ENCODE measurements around the gene SLC38A11.
"Not testable (repeated sequence)": the region's sequence is repeated elsewhere in the genome, so short reads cannot be mapped to it uniquely, and the experiment has no call there.

The SLC38A11 gene

GRCh38 chr2:164986027-164986426 lies 30.7 kb upstream of the SLC38A11 start:
- DNase-seq (ENCODE audit: low spot score); in situ Hi-C loops (cut with MboI; ENCODE audit: low sequenced_read_pairs, unreplicated experiment): not testable (repeated sequence)

GRCh38 chr2:164984428-164984827 lies 29.1 kb upstream of the SLC38A11 start:
- TF ChIP-seq, protein P1, sequence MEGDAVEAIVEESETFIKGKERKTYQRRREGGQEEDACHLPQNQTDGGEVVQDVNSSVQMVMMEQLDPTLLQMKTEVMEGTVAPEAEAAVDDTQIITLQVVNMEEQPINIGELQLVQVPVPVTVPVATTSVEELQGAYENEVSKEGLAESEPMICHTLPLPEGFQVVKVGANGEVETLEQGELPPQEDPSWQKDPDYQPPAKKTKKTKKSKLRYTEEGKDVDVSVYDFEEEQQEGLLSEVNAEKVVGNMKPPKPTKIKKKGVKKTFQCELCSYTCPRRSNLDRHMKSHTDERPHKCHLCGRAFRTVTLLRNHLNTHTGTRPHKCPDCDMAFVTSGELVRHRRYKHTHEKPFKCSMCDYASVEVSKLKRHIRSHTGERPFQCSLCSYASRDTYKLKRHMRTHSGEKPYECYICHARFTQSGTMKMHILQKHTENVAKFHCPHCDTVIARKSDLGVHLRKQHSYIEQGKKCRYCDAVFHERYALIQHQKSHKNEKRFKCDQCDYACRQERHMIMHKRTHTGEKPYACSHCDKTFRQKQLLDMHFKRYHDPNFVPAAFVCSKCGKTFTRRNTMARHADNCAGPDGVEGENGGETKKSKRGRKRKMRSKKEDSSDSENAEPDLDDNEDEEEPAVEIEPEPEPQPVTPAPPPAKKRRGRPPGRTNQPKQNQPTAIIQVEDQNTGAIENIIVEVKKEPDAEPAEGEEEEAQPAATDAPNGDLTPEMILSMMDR (IDR thresholded peaks at IDR 0.05; ENCODE audit: borderline replicate concordance, control extremely low read depth, extremely low read depth, insufficient read depth, missing control alignments): no peak
- in situ Hi-C loops (cut with MboI; ENCODE audit: low sequenced_read_pairs, unreplicated experiment): no loop called here
- DNase-seq (ENCODE audit: low spot score): no peak

DNA sequence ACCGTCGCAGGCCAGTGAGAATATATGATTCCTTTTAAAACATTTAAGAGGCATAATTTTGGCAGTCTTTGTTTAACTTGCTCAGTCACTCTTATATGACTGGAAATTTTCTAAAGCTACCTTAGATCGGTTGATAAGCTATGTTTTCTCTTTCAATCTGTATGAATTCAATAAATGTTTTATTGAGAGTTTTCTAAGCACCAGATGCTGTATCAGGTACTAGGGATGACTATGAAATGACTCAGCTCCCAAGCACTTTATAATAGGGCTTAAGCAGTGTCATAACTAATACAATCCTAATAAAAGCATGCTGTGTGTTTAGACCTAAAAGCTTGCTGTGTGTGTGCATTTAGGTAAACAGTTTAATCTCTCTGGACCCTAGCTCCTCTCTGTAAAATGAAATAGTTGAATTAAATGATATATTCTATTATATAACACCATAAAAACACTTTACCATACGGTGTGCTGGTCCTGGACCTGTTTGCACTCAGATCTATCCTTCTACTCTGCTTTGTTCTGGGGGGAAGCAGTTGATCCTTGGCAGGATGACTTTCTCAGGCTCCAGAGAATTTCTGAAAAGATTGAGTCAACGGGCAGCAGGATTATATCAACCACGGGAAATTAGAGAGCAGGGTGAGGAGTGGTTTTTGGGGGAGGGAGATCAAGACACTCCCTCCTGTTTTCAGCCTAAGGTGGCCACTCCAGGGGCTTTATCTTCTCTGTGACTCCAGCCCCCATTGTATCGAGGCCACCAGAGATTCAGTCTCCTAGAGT lies 26.1 kb upstream of the SLC38A11 start:
- TF ChIP-seq, protein P1 (IDR thresholded peaks at IDR 0.05; ENCODE audit: borderline replicate concordance, control extremely low read depth, extremely low read depth, insufficient read depth, missing control alignments): no peak
- in situ Hi-C loops (cut with MboI; ENCODE audit: low sequenced_read_pairs, unreplicated experiment): no loop called here
- DNase-seq (ENCODE audit: low spot score): no peak

GRCh38 chr2:164980688-164981087 lies 25.4 kb upstream of the SLC38A11 start:
- DNase-seq (ENCODE audit: low spot score); in situ Hi-C loops (cut with MboI; ENCODE audit: low sequenced_read_pairs, unreplicated experiment): not testable (repeated sequence)

DNA sequence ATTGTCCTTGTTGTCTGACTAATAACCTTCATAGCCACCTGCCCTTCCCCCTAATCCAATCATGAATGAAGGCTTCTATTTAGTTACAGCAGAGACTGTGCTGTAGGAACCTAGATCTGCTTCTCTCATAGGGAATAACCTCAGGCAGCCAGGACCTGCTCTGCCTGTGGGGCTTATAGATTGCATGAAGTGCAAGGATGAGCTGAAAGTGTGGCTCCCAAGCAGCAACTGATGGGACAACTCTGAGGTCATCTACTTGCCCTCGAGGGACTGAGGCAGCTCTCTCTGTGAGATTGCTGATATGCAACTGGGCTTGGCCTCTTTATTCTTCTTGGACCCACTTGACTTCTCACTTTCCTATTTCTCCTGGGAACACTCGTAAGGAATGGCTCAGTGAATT lies 23.8 kb upstream of the SLC38A11 start:
- TF ChIP-seq, protein P1 (IDR thresholded peaks at IDR 0.05; ENCODE audit: borderline replicate concordance, control extremely low read depth, extremely low read depth, insufficient read depth, missing control alignments): no peak
- DNase-seq (ENCODE audit: low spot score): no peak
- in situ Hi-C loops (cut with MboI; ENCODE audit: low sequenced_read_pairs, unreplicated experiment): no loop called here

GRCh38 chr2:164976875-164977470 lies 21.6 kb upstream of the SLC38A11 start:
- DNase-seq (ENCODE audit: low spot score); in situ Hi-C loops (cut with MboI; ENCODE audit: low sequenced_read_pairs, unreplicated experiment): not testable (repeated sequence)

GRCh38 chr2:164976301-164976700 lies 21.0 kb upstream of the SLC38A11 start:
- no peak for DNase-seq (ENCODE audit: low spot score)
- TF ChIP-seq, protein P1 (IDR thresholded peaks at IDR 0.05; ENCODE audit: borderline replicate concordance, control extremely low read depth, extremely low read depth, insufficient read depth, missing control alignments): no peak
- in situ Hi-C loops (cut with MboI; ENCODE audit: low sequenced_read_pairs, unreplicated experiment): no loop called here

DNA sequence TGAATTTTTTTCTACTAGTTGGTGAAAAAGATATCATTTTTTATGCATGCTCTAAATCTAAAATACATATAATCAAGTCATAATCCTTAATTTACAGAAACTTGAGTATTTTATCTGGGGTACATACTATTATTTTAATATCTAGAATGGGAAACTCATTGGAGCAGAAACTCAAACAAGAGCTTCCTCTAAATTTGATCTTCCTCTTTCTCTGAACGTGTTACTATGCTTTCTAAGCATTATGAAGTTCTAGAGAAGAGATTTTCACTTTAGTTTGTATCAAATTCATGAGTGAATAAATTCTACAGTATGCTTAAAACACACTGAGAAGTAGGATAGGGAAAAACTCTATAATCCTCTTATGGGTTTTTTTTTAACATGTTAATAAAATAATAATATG lies 20.6 kb upstream of the SLC38A11 start:
- no peak for DNase-seq (ENCODE audit: low spot score)
- TF ChIP-seq, protein P1 (IDR thresholded peaks at IDR 0.05; ENCODE audit: borderline replicate concordance, control extremely low read depth, extremely low read depth, insufficient read depth, missing control alignments): no peak
- in situ Hi-C loops (cut with MboI; ENCODE audit: low sequenced_read_pairs, unreplicated experiment): no loop called here
